GM06990 (cell line): ENCODE measurements around the gene SNX5.
A peak's percentile ranks its signal among the peaks of the same experiment; 100 is the strongest.

Experiments used
- DNase-seq: peaks from one replicate; pipeline ENCODE4 v3.0.0-alpha.2; 2011; ENCODE audit not compliant: insufficient read length; ENCODE audit errors: extremely low read depth
- H3K27me3 ChIP-seq: replicated peaks from 2 replicates; pipeline ENCODE4 v1.6.0; 2011; ENCODE audit warnings: low read length; ENCODE audit not compliant: control insufficient read depth, insufficient read depth
- H3K36me3 ChIP-seq: 2 replicates; pipeline ENCODE4 v1.5.1; 2011; ENCODE audit warnings: low read length; ENCODE audit not compliant: control insufficient read depth, insufficient read depth
- H3K4me3 ChIP-seq: replicated peaks from 2 replicates; pipeline ENCODE4 v1.5.1; 2011; ENCODE audit warnings: low read depth, mild to moderate bottlenecking, control low read depth, low read length
- TF ChIP-seq, protein P1 (sequence below): IDR thresholded peaks from 2 replicates; pipeline ENCODE4 v1.5.1; 2011; ENCODE audit warnings: low read length, control low read depth, mild to moderate bottlenecking, inconsistent platforms; ENCODE audit not compliant: insufficient read depth, poor library complexity, severe bottlenecking

Gene SNX5

DNA sequence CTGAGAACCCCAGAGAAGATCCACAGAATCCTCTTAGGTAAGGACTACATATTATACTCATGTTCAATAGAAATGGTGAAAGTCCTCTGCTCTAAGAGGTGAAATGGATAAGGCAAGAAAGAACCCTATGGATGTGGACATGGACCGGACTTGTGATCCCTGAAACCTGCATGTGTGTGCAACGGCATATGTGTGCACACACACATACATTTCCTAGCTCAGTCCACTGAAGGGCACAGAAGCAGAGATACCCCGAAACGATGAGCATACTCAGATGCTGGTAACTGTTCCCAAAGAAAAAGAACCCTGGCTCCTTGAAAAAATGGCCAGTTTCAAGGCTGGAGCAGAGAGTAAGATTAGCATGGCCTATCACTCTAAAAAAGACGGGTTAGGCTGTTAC is 22.6 kb downstream of the SNX5 start:
- DNase-seq = no peak
- no peak overlapping the region for H3K4me3 ChIP-seq
- H3K27me3 ChIP-seq = no peaks in the 10 kb centered on the region
- TF ChIP-seq, protein P1, sequence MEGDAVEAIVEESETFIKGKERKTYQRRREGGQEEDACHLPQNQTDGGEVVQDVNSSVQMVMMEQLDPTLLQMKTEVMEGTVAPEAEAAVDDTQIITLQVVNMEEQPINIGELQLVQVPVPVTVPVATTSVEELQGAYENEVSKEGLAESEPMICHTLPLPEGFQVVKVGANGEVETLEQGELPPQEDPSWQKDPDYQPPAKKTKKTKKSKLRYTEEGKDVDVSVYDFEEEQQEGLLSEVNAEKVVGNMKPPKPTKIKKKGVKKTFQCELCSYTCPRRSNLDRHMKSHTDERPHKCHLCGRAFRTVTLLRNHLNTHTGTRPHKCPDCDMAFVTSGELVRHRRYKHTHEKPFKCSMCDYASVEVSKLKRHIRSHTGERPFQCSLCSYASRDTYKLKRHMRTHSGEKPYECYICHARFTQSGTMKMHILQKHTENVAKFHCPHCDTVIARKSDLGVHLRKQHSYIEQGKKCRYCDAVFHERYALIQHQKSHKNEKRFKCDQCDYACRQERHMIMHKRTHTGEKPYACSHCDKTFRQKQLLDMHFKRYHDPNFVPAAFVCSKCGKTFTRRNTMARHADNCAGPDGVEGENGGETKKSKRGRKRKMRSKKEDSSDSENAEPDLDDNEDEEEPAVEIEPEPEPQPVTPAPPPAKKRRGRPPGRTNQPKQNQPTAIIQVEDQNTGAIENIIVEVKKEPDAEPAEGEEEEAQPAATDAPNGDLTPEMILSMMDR = no peak
- peaks cover 32% of the 10 kb centered on the region for H3K36me3 ChIP-seq

DNA sequence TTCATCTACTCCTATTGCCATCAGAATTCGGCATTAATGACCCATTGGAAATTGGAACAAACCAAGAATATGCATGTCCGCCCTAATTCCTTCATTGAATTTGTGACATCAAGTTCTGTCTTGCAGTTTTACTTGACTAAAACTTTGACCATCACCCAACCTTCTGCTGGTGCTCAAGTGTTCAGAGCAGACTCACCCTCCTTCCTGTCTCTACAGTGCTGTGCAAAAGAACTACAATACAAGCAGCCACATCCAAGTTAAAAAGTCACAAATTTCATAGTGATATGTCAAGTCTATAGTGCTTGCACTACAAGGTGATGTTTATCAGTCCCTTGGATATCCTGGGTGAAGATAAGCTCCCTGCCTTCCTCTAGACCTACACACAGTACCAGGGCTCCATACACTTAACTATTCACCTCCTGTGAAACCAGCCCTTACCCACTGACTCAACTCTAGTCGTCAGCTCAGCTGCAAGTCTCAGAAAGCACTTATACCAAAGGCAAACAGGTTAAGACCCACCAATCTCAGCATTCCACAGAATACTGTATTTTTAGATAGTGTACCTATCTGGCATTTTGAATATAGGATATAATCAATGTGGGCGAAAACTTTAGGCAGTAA is 23.6 kb downstream of the SNX5 start:
- TF ChIP-seq, protein P1 = no peak
- H3K36me3 ChIP-seq = peaks cover 31% of the 10 kb centered on the region
- DNase-seq = no peak
- no peak overlapping the region for H3K4me3 ChIP-seq
- H3K27me3 ChIP-seq = no peaks in the 10 kb centered on the region

DNA sequence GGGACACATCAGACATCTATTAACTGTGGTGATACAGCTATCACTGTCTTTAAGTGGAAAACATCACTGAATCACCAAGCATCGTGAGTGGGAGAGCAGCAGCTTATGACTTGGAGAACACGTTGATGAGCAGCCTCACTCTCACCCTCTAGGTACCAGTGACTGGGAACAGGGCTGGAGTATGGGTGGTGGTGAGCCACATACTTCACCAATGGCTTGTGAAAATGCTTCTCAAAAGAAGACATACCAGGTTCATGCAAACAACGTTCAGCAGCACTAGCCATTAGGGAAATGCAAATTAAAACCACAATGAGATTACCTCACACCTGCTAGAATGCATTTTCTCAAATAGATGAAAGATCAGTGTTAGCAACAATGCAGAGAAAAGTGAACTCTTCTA is 25.3 kb downstream of the SNX5 start:
- TF ChIP-seq, protein P1 = no peak
- DNase-seq = peak; percentile 40
- no peak overlapping the region for H3K4me3 ChIP-seq
- no peaks in the 10 kb centered on the region for H3K27me3 ChIP-seq
- H3K36me3 ChIP-seq = peaks cover 24% of the 10 kb centered on the region

DNA sequence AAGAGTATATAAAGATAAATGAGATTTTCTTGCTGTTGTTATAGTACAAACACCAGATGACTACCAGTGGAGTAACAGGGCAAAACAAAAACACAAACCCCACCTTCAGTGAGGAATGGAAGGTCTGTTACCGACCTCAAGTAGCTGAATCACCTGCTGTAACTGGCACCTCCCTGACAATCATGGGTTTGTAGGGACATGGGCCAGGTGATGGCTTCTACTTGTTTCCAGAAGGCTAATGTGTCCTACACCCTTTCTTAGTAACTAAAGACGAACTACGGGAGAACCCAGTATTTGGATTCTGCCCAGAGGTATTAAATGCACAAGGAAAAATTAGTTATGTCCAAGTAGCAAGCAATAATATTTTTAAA is 26.8 kb downstream of the SNX5 start:
- TF ChIP-seq, protein P1 = no peak
- peaks cover 22% of the 10 kb centered on the region for H3K36me3 ChIP-seq
- no peak overlapping the region for H3K4me3 ChIP-seq
- no peak for DNase-seq
- H3K27me3 ChIP-seq = no peaks in the 10 kb centered on the region

DNA sequence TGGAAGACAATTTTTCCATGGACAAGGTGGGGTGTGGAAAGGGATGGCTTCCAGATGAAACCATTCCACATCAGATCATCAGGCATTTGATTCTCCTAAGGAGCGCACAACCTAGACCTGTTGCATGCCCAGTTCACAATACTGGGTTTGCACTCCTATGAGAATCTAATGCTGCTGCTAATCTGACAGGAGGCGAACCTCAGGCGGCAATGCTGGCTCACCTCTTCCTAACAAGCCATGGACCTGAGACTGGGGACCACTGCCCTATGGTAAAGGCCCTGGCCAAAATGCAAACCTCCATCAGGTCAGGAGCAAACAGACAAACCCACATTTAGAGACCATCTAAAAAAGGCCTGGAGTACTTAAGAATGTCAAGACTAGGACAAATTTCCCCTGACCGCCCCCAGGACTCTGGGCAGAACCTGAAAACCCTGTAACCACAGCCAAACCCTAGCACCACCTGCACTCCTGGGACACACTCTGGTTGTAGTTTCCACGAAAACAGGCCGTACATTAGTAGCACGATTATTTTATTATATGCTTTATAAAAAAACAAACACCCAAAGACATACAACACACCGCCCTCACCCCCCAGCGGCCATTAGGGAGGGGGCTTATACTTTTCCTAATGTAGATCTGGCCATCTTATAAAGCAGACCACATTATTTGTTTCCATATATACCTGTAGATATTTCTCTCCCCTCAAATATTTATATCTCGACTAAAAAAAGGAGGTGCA is 27.3 kb downstream of the SNX5 start:
- Histone ChIP-seq H3K27me3 (no peaks in the 10 kb centered on the region), H3K4me3 (no peak overlapping the region), H3K36me3 (peaks cover 22% of the 10 kb centered on the region)
- DNase-seq = no peak
- TF ChIP-seq, protein P1 = no peak
